ENCODE results near the gene PSMC5.

The PSMC5 gene

DNA sequence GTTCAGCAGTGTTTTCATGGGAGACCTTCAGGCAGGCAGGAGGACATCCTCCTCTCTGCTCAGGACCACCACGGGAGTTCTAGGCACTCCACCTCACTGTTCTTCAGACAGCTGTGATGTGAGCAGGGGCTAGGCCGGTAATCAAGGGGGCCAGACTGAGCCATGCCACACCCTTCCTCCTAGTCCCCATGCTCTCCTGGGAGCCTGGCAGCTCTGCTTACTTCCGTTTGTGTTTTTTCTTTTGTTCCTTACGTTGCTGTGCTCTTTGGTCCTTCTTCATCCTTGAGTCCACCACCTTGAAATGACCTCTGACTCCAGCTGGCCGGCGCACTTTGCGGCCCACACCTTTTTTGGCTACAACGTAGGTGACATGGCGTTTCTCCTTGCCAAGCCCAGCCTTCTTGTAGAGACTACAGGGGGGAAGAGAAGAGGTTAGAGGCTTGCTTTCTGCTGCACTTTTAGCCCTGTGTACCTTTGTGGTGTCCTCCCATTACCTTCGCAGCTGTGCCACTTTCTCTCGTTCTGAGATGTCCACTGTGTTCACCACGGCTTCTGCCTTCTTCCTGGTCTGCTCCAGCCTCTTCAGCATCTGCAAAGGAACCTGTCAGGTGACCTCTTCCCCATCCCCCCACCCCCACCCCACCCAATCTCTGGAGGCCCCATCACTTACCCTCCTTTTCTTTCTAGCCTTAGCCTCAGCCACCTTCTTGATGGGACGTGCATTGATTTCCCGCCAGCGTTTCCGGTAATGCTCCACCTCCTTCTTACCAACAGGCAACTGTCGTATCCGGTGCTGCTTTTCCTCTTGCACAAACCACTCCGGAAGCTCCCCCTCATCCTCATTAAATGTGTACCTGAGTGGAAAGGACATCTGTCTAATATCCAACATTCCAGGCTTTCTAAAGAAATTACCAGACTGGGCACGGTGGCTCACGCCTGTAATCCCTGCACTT, 7.4 kb upstream of the PSMC5 start:
- TF ChIP-seq GLIS3 (CRISPR knock-in tag; IDR thresholded peaks at IDR 0.05) (0 out of 2 replicates have a peak, but pooled peaks have one; percentile 54), ZNF8 (CRISPR knock-in tag; IDR thresholded peaks at IDR 0.05) (no peak)
- ATAC-seq: peak; percentile 3; the same call in 1 of the 3 replicates

DNA sequence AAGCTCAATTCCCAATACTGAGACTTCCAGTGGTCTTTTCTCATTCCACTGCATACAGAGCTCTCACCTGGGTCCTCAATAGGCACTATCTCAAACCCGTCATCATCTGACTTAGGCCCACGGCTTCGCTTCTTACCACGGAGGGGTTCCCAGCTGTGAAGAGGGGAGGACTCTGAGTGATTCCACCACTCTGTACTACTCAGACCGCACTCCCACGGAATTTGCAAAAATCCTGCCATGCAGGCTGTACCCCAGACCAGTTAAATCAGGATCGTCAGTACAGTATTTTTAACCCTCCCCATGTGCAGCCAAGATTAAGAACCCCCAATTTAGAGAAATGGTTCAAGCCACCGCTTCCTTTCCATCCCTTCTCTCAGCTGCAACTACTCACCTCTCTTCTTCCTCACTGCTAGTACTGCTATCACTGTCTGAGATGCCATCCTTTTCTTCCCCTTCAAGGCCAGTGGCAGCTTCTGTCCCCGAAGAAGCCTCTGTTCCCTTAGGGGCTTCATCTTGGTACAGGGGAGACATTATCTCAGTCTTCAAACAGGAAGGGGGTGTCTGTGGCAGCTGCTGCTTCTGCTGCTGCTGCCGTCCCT, 6.2 kb upstream of the PSMC5 start:
- TF ChIP-seq CSDC2 (CRISPR knock-in tag; IDR thresholded peaks at IDR 0.05) (no peak), SNAI2 (CRISPR knock-in tag; IDR thresholded peaks at IDR 0.05) (no peak)
- ATAC-seq: no peak; the same call in 2 of the 3 replicates

DNA sequence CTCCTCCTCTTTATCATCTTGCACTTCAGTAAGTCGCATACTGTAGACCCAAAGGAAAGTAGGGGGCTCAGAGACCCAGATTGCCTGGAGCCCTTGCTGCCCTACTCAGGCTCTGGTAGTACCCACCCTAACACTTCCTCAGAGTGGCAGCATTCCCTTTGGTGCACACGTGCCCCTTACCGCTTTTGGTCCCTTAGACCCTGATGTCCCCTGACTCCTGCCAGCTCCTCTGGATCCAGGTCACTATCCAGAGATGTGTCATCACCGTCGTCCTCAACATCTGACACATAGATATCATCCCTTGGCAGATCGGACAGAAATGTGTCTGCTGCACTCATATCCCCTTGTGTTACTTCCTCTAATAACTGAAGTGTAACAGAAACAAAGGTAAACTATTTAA, 5.4 kb upstream of the PSMC5 start:
- no peak for ATAC-seq
- TF ChIP-seq, protein P1, sequence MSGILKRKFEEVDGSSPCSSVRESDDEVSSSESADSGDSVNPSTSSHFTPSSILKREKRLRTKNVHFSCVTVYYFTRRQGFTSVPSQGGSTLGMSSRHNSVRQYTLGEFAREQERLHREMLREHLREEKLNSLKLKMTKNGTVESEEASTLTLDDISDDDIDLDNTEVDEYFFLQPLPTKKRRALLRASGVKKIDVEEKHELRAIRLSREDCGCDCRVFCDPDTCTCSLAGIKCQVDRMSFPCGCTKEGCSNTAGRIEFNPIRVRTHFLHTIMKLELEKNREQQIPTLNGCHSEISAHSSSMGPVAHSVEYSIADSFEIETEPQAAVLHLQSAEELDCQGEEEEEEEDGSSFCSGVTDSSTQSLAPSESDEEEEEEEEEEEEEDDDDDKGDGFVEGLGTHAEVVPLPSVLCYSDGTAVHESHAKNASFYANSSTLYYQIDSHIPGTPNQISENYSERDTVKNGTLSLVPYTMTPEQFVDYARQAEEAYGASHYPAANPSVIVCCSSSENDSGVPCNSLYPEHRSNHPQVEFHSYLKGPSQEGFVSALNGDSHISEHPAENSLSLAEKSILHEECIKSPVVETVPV (CRISPR knock-in tag; IDR thresholded peaks at IDR 0.05): no peak
- no peak for TF ChIP-seq ZNF70 (CRISPR knock-in tag; IDR thresholded peaks at IDR 0.05)
- no peak for TF ChIP-seq SNAI2 (CRISPR knock-in tag; IDR thresholded peaks at IDR 0.05)
- TF ChIP-seq, protein P2, sequence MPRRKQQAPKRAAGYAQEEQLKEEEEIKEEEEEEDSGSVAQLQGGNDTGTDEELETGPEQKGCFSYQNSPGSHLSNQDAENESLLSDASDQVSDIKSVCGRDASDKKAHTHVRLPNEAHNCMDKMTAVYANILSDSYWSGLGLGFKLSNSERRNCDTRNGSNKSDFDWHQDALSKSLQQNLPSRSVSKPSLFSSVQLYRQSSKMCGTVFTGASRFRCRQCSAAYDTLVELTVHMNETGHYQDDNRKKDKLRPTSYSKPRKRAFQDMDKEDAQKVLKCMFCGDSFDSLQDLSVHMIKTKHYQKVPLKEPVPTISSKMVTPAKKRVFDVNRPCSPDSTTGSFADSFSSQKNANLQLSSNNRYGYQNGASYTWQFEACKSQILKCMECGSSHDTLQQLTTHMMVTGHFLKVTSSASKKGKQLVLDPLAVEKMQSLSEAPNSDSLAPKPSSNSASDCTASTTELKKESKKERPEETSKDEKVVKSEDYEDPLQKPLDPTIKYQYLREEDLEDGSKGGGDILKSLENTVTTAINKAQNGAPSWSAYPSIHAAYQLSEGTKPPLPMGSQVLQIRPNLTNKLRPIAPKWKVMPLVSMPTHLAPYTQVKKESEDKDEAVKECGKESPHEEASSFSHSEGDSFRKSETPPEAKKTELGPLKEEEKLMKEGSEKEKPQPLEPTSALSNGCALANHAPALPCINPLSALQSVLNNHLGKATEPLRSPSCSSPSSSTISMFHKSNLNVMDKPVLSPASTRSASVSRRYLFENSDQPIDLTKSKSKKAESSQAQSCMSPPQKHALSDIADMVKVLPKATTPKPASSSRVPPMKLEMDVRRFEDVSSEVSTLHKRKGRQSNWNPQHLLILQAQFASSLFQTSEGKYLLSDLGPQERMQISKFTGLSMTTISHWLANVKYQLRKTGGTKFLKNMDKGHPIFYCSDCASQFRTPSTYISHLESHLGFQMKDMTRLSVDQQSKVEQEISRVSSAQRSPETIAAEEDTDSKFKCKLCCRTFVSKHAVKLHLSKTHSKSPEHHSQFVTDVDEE (CRISPR knock-in tag; IDR thresholded peaks at IDR 0.05): no peak

DNA sequence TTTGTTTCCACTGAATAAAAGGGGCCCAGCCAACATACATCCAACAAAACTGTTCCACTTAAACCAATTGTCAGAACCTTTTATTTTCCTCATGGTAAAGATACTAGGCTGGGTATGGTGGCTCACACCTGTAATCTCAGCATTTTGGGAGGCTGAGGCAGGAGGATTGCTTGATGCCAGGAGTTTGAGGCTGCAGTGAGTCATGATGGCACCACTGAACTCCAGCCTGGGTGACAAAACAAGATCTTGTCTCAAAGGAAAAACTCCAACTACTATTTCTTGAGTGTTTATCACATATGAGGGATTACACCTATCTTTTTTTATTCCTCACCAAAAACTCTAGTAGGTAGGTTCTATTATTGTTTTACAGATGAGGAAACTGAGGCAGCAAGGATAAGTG, 4.7 kb upstream of the PSMC5 start:
- TF ChIP-seq ESRRG (CRISPR knock-in tag; IDR thresholded peaks at IDR 0.05) (no peak), ZNF8 (CRISPR knock-in tag; IDR thresholded peaks at IDR 0.05) (no peak), ARNTL (CRISPR knock-in tag; IDR thresholded peaks at IDR 0.05; ENCODE audit: borderline replicate concordance, low read depth) (no peak), SNAI2 (CRISPR knock-in tag; IDR thresholded peaks at IDR 0.05) (no peak), TOX (CRISPR knock-in tag; IDR thresholded peaks at IDR 0.05; ENCODE audit: borderline replicate concordance) (0 out of 2 replicates have a peak, but pooled peaks have one; percentile 9), ZFP3 (CRISPR knock-in tag; IDR thresholded peaks at IDR 0.05) (peak; percentile 86), CSDC2 (CRISPR knock-in tag; IDR thresholded peaks at IDR 0.05) (no peak), ISL1 (CRISPR knock-in tag; IDR thresholded peaks at IDR 0.05) (no peak), RARB (CRISPR knock-in tag; IDR thresholded peaks at IDR 0.05) (no peak), ZNF70 (CRISPR knock-in tag; IDR thresholded peaks at IDR 0.05) (no peak)
- TF ChIP-seq, protein P1 (CRISPR knock-in tag; IDR thresholded peaks at IDR 0.05): no peak
- TF ChIP-seq, protein P3, sequence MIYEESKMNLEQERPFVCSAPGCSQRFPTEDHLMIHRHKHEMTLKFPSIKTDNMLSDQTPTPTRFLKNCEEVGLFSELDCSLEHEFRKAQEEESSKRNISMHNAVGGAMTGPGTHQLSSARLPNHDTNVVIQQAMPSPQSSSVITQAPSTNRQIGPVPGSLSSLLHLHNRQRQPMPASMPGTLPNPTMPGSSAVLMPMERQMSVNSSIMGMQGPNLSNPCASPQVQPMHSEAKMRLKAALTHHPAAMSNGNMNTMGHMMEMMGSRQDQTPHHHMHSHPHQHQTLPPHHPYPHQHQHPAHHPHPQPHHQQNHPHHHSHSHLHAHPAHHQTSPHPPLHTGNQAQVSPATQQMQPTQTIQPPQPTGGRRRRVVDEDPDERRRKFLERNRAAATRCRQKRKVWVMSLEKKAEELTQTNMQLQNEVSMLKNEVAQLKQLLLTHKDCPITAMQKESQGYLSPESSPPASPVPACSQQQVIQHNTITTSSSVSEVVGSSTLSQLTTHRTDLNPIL (CRISPR knock-in tag; IDR thresholded peaks at IDR 0.05; ENCODE audit: low read depth): no peak
- TF ChIP-seq, protein P4, sequence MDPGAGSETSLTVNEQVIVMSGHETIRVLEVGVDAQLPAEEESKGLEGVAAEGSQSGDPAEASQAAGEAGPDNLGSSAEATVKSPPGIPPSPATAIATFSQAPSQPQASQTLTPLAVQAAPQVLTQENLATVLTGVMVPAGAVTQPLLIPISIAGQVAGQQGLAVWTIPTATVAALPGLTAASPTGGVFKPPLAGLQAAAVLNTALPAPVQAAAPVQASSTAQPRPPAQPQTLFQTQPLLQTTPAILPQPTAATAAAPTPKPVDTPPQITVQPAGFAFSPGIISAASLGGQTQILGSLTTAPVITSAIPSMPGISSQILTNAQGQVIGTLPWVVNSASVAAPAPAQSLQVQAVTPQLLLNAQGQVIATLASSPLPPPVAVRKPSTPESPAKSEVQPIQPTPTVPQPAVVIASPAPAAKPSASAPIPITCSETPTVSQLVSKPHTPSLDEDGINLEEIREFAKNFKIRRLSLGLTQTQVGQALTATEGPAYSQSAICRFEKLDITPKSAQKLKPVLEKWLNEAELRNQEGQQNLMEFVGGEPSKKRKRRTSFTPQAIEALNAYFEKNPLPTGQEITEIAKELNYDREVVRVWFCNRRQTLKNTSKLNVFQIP (CRISPR knock-in tag; IDR thresholded peaks at IDR 0.05; ENCODE audit: borderline replicate concordance, low read depth): no peak
- ATAC-seq: no peak
